Epidermal melanocyte (primary cell): ENCODE data around the gene REL.
"Not testable (repeated sequence)": the region's sequence is repeated elsewhere in the genome, so short reads cannot be mapped to it uniquely, and the experiment has no call there.

Experiments
- DNase-seq: peaks from one replicate; pipeline ENCODE4 v3.0.0; 2011; ENCODE audit warnings: low spot score; ENCODE audit not compliant: insufficient read length

REL gene

DNA sequence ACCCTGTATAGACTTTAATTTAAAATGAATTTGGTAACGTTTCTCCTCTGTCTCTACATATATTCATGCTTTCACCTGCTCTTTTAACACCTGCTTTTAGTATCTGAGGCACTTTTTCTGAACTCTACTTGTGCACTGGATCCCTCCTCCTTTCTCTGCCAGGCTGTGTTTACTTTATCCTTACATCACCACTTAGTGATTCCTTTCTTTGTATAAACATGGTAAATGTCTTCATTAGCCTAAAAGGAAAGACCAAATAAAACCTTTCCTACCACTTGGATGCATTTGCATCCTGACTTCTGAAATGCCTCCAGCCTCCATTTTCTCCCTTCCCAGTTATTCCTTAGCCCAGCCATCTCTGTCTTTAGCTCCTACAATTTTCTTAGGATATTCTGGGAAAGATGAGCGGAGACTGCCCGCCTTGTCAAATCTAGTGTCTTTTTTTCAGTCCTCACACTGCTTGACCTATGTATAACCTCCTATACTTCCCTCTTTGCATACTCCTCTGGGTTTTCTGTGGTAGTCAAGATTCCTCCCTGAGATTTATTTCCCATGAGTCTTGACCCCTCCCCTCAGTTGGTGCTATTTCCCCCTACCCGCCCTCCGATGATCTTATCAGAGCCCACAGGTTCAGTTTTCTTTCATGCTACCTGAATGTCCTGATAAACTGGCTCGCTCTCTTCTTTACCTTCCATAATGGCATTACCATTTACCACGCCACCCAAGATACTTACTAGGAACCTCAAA is 44.8 kb downstream of the REL start:
- DNase-seq = no peak

GRCh38 chr2:60926741-60927552 is 45.6 kb downstream of the REL start:
- DNase-seq = no peak

GRCh38 chr2:60932061-60932460 is 50.7 kb downstream of the REL start:
- not testable (repeated sequence) for DNase-seq

- DNase-seq = no peak
Measured at GRCh38 chr2:60932954-60933353, 51.6 kb downstream of the REL start.

GRCh38 chr2:60934165-60934722 is 52.9 kb downstream of the REL start:
- no peak for DNase-seq

DNA sequence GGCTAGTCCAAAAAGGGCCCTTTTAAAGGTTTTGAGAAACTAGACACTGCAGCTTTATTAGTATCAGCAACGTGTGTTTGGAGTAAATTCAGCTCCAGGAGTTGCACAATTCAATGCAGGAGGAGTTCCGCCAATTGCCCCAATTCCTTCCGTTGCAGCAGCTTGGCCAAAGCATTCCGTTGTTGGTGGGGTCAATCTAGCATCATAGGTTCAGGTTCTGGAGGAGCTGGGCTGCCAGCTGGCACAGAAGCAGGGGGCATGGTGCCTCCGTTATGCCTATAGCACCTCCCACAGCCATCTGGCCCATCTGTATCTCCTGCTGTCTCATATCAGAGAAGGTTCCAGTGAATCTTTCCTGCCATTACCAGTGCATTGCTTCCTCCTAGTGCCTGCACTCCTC is 55.4 kb downstream of the REL start:
- no peak for DNase-seq

GRCh38 chr2:60938301-60938700 is 56.9 kb downstream of the REL start:
- no peak for DNase-seq

DNA sequence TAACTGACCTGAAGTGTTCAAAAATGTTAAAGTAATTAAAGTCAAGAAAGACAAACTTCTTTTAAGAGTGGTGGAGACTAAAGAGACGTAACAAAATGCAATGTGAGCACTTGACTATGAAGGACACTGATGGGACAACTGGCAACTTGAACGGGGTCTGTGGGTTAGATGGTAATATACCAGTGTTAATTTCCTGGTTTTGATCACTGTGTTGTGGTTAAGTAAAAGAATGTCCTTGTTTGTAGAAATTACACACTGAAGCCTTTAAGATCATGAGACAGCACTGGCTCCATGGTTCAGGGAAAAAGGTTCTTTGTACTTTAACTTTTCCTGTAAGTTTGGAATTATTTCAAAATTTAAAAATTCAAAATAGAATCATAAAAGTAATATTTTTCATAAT is 58.2 kb downstream of the REL start:
- DNase-seq = no peak

DNA sequence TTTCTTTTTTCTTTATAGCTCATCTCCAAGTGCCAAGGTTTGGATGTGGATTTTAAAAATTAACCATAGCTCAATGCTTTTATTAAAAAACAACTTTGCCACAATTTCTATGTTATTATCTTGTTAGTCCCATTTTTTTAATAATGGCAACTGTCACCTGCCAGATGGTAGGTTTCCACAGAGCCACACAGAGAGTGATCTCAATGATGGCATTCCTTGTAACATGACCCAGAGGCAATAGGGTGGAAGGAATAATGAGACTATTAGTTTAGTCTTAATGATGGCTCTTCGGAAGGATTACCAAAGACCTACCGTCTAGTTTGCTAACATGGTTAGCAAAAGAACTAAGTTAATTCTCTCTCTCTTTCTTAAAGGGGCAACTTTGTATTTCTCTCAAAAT is 64.0 kb downstream of the REL start:
- DNase-seq = no peak

DNA sequence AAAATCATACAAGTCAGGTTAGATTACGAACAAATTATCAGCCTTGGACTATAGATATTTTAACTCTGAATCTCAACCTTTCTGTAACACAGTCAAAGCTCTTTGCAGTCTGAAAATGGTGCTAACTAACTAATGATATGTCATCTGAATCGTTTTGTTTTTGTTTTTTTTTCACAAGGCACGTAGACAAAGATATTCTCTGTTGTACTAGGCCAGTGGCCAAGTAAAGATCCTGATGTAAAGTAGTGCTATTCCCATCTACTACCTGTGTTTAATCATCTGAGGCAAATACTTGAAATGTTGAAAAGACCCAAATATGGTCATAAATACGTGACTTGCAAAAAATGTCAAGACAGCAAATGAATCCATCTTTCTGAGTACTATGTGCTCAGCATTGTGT is 65.7 kb downstream of the REL start:
- no peak for DNase-seq

DNA sequence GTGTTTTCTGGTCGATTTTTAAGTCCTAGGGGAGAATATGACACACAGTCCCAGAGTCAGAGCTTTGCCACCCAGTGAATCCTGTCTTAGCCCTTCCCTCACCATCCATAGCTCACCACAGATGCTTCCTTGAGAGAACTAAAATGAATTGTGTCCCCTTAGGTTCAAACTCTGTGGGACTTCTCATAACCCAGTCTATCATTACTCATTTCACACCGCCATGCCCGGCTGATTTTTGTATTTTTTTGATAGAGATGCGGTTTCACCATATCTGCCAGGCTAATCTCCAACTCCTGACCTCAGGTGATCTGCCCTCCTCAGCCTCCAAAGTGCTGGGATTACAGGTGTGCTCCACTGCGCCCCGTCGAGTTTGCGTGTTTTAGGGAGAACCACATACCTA is 66.8 kb downstream of the REL start:
- no peak for DNase-seq

DNA sequence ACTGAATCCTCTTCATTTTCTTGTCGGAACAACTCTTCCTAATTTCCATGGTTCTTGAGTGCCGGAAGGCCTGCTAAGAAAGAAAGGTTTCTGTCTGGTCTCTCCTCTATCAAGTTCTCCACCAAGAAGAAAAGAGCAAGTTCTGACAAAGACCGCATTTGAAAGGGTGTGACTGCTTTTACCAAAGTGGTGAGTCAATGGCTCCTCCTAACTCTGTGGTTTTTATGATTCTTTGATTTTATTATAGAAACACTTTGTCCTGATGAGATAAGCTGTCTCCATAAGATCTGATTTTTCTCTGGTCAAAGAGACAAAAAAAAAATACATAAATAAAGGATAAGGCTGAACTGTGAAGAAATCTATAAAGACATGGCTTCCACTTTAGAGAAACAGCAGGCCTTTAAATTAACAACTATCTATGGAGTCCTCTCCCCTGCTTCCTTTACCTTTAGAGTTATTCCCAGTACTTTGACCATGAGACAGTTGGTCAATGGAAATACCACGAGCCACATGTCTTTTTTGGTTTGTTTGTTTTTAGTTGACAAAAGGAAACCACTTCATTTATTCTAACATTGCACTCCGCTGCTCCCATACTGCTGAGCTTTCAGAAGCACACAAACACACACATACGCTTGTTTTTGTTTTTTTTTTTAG is 67.7 kb downstream of the REL start:
- DNase-seq = no peak

- no peak for DNase-seq
Measured at GRCh38 chr2:60954139-60954538, 72.8 kb downstream of the REL start.

DNA sequence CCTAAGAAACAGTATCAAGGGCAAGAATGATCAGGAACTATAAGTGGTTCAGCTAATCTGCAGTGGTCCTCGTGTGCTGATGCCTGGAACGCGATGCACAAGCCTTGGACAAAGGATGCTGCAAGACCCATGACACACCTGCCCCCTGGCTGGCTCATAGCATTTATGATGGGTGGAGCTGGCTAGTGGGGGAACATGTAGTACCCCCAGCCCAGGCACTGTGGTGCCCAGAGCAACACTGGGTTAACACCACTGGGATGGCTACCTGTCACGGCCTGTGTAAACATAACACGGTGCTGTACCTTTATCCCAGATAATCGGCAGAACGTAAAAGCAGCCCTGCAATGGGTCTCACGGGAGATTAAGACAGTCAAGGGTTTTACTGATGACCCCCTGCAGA is 75.8 kb downstream of the REL start:
- DNase-seq = no peak

GRCh38 chr2:60957643-60958042 is 76.3 kb downstream of the REL start:
- DNase-seq = no peak

DNA sequence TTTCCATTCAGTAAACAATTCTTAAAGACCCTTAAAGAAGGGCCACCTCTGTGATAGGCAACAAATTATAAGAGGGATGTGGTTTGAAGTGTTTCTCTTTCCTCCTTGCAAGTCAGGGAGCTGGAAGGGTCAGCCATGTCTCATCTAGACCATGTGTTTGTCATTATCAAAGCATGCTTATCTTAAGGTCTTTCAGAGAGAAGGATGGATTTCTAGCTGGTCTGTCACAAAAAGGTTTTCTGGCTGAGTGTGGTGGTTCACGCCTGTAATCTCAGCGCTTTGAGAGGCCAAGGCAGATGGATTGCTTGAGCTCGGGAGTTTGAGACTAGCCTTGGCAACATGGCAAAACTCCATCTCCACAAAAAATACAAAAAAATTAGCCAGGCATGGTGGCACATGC is 77.0 kb downstream of the REL start:
- no peak for DNase-seq

DNA sequence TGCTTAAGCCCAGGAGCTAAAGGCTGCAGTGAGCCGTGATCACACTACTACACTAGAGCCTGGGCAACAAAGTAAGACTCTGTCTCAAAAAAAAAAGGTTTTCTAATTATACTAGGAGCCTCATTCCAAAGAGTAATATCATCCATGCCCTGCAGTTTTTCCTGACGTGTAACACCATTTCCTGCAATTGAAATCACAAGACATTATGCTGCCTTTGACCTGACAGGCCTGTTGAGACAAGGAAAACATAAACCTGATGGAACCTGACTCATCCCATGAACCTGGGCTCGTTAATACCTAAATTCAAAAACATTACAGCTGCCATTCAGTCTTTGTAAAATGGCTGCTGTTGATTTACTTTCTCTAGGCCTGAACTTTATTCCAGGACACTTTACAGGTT is 77.4 kb downstream of the REL start:
- DNase-seq = no peak

DNA sequence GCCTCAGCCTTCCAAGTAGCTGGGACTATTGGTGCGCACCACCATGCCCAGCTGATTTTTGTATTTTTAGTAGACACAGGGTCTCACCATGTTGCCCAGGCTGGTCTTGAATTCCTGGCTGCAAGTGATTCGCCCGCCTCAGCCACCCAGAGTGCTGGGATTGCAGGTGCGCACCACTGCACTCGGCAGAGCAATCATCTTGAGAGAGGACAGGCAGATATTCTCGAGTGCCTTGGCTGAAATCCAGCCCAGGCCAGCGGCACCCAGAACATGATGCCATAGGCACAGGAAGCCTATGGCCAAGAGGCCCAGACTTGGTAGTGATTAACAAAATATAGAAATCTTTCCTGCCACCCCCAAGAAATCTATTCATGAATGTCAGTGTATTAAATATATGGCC is 78.1 kb downstream of the REL start:
- no peak for DNase-seq

- no peak for DNase-seq
Measured at GRCh38 chr2:60960706-60961105, 79.3 kb downstream of the REL start.

- DNase-seq = no peak
Measured at GRCh38 chr2:60961457-60961856, 80.1 kb downstream of the REL start.

GRCh38 chr2:60962528-60962927 is 81.2 kb downstream of the REL start:
- DNase-seq = no peak

DNA sequence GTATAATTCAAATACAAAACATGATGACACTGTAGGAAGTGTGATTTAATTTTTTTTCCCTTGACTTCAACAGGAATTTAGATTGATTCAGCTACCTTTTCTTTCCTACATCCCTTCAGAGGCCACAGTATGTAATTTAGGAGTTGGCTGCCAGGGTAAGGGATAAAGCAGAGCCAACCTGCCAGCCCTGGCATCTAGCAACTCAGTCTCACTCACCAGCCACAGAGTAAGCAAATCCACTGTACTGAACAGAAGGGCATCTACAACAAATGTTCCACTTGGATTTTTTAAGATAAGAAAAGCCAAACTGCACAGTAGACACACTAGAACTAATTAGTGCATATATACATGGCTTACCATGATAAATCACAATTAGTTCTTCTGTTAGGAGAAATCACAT is 81.8 kb downstream of the REL start:
- DNase-seq = no peak
